Stomach (tissue), 4 donors: ENCODE results near the gene OR5H14.

Experiments
- EP300 ChIP-seq: sonication (generic); formaldehyde crosslinking; IDR thresholded peaks from one replicate; pipeline ENCODE4 v1.6.1; 2017; ENCODE audit warnings: antibody characterized with exemption
- POLR2A ChIP-seq, 4 donors: fragments of 450-650 bp; IDR thresholded peaks; one replicate each; pipeline ENCODE4 v1.6.1; 2016; ENCODE audit warnings: antibody characterized with exemption in 4 of 4, control low read depth in 2 of 4, mild to moderate bottlenecking in 1 of 4, moderate library complexity in 1 of 4
- TF ChIP-seq, protein P1 (sequence below), 7 experiments: fragments of 450-650 bp in 4 of 7; fragments of 200-600 bp in 3 of 7; sonication (generic) in 3 of 7; IDR thresholded peaks; one replicate each; pipeline ENCODE4 v1.5.1; 2016 to 2019; ENCODE audit warnings: antibody characterized with exemption in 7 of 7, control low read depth in 2 of 7, mild to moderate bottlenecking in 1 of 7

DNA sequence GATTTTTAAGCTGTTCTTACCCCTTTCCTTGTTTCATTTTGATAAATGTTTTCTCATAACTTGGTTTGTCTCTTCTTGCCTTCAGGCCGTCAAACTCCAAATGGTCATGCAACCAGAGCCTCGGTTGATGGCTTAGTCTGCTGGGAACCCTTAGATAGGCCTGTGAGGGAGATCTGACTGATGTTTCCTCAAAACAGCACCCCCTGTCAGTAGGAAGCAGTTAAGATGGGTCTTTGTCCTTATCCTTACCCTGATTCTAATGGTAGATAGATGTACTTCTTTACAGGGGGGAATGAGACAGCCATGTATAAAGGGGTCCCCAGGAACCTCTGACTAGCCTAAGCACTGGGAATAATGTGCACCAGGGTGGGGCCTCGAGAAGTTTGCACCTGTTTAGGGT, 33.0 kb upstream of the OR5H14 start:
- TF ChIP-seq POLR2A (IDR thresholded peaks at IDR 0.05) = no peak
- TF ChIP-seq EP300 = no peak
- TF ChIP-seq, protein P1, sequence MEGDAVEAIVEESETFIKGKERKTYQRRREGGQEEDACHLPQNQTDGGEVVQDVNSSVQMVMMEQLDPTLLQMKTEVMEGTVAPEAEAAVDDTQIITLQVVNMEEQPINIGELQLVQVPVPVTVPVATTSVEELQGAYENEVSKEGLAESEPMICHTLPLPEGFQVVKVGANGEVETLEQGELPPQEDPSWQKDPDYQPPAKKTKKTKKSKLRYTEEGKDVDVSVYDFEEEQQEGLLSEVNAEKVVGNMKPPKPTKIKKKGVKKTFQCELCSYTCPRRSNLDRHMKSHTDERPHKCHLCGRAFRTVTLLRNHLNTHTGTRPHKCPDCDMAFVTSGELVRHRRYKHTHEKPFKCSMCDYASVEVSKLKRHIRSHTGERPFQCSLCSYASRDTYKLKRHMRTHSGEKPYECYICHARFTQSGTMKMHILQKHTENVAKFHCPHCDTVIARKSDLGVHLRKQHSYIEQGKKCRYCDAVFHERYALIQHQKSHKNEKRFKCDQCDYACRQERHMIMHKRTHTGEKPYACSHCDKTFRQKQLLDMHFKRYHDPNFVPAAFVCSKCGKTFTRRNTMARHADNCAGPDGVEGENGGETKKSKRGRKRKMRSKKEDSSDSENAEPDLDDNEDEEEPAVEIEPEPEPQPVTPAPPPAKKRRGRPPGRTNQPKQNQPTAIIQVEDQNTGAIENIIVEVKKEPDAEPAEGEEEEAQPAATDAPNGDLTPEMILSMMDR (IDR thresholded peaks at IDR 0.05) = no peak
